ENCODE measurements around the gene CREB5. TPM values are rescaled to one million over a fixed set of nuclear protein-coding genes. Genes with fewer than 3 reads are reported as not detected.

CREB5 gene
- total and polyA plus RNA-seq, 2 donors (not counting 3 experiments of a cell fraction or from before 2014, with no cell fraction given): 19.6 to 28.4 TPM

DNA sequence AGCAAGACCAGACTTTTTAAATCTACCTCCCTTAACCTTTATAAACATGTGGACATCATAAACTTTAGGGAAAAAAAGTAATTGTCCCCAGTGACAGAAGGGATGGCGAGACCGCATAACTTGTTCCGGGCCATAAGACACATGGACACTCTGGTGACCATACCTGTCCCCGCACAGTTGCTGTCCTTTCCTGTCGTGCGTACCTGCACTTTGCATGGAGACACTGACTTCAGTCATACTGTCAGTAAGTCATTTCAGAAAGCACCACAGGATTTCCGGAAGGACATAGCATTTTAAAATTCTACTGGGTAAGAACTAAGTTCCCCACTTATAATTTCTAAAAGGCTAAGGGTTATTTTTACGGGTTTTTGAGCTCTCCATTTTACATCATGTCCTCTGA is 120.9 kb downstream of the CREB5 start:
- BruUV-seq (replicated peaks): no TSS peak
- TF ChIP-seq POLR2A (IDR thresholded peaks at IDR 0.05; ENCODE audit: low read depth, low read length): no peak
- TF ChIP-seq GATA2 (IDR thresholded peaks at IDR 0.05; ENCODE audit: insufficient read depth, insufficient read length, low read depth, low read length): no peak
- TF ChIP-seq JUN (IDR thresholded peaks at IDR 0.05; ENCODE audit: borderline replicate concordance, insufficient read depth, insufficient read length, low read depth): no peak
- TF ChIP-seq FOS (IDR thresholded peaks at IDR 0.05; ENCODE audit: borderline replicate concordance, insufficient read depth, low read length): no peak
- TF ChIP-seq, protein P1, sequence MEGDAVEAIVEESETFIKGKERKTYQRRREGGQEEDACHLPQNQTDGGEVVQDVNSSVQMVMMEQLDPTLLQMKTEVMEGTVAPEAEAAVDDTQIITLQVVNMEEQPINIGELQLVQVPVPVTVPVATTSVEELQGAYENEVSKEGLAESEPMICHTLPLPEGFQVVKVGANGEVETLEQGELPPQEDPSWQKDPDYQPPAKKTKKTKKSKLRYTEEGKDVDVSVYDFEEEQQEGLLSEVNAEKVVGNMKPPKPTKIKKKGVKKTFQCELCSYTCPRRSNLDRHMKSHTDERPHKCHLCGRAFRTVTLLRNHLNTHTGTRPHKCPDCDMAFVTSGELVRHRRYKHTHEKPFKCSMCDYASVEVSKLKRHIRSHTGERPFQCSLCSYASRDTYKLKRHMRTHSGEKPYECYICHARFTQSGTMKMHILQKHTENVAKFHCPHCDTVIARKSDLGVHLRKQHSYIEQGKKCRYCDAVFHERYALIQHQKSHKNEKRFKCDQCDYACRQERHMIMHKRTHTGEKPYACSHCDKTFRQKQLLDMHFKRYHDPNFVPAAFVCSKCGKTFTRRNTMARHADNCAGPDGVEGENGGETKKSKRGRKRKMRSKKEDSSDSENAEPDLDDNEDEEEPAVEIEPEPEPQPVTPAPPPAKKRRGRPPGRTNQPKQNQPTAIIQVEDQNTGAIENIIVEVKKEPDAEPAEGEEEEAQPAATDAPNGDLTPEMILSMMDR (IDR thresholded peaks at IDR 0.05; ENCODE audit: extremely low read depth in 1 of 2, insufficient read depth in 1 of 2, low read depth in 1 of 2, low read length in 2 of 2): no peak
- TF ChIP-seq, protein P2, sequence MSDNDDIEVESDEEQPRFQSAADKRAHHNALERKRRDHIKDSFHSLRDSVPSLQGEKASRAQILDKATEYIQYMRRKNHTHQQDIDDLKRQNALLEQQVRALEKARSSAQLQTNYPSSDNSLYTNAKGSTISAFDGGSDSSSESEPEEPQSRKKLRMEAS (IDR thresholded peaks at IDR 0.05; ENCODE audit: insufficient read depth, insufficient read length): no peak
- TF ChIP-seq EZH2 (IDR thresholded peaks at IDR 0.05; ENCODE audit: borderline replicate concordance, low read depth, low read length, severe bottlenecking): no peak
- no peak overlapping the region for H2AFZ ChIP-seq (ENCODE audit: low read depth, low read length)
- H3K27me3 ChIP-seq (ENCODE audit: control insufficient read depth in 2 of 2, insufficient read depth in 2 of 2, low read length in 2 of 2): peaks cover 0 to 4% of the 10 kb centered on the region in 2 experiments
- H3K4me2 ChIP-seq (ENCODE audit: insufficient read depth, low read length): no peak overlapping the region
- H3K4me1 ChIP-seq (ENCODE audit: control insufficient read depth, extremely low read depth, insufficient read depth, low read length): peaks cover 31% of the 10 kb centered on the region
- DNase-seq (ENCODE audit: low read depth, low spot score): no peak
- H4K20me1 ChIP-seq (replicated peaks; ENCODE audit: control insufficient read depth, extremely low read depth, insufficient read depth, low read length): no peaks in the 10 kb centered on the region
- no peaks in the 10 kb centered on the region for H3K79me2 ChIP-seq (ENCODE audit: control insufficient read depth, insufficient read depth, low read length)
- no peaks in the 10 kb centered on the region for H3K9me1 ChIP-seq (replicated peaks; ENCODE audit: control insufficient read depth, extremely low read depth, insufficient read depth, low read length)
- H3K36me3 ChIP-seq (ENCODE audit: control insufficient read depth in 2 of 2, extremely low read depth in 1 of 2, insufficient read depth in 2 of 2, low read length in 2 of 2): no peaks in the 10 kb centered on the region
- no peak overlapping the region for H3K9ac ChIP-seq (replicated peaks; ENCODE audit: extremely low read depth, insufficient read depth, low read length)
- no peak overlapping the region for H3K27ac ChIP-seq (ENCODE audit: insufficient read depth, low read depth, low read length)
- no peaks in the 10 kb centered on the region for H3K9me3 ChIP-seq (replicated peaks; ENCODE audit: control insufficient read depth, insufficient read depth, low read length)
- FAIRE-seq: no peak
- POLR2A ChIA-PET: no interaction called here
- intact Hi-C loops (cut with micrococcal nuclease): no loop called here
- CTCF ChIA-PET: interaction anchor here (1.4 to 1.6 kb wide), 2 partner anchors 20 to 93 kb away, joined by 3 to 4 read pairs; no protein-coding TSS in a partner anchor
- no peak overlapping the region for H3K4me3 ChIP-seq (replicated peaks in 1 of 3; ENCODE audit: insufficient read depth in 1 of 3, low read depth in 1 of 3, low read length in 3 of 3)
- dilution Hi-C loops (cut with MboI; ENCODE audit: extremely low pct_ligation_motif_present, low sequenced_read_pairs): no loop called here

Measured in endothelial cell of umbilical vein (primary cell).